NCI-H1436 (cell line): Measurements from ENCODE around the gene TXNRD2.
"Not testable (repeated sequence)": the region's sequence is repeated elsewhere in the genome, so short reads cannot be mapped to it uniquely, and the experiment has no call there.

Experiments used
- DNase-seq: peaks from one replicate; lab custom pipeline; 2025; lab: John Stamatoyannopoulos, UW

The TXNRD2 gene

DNA sequence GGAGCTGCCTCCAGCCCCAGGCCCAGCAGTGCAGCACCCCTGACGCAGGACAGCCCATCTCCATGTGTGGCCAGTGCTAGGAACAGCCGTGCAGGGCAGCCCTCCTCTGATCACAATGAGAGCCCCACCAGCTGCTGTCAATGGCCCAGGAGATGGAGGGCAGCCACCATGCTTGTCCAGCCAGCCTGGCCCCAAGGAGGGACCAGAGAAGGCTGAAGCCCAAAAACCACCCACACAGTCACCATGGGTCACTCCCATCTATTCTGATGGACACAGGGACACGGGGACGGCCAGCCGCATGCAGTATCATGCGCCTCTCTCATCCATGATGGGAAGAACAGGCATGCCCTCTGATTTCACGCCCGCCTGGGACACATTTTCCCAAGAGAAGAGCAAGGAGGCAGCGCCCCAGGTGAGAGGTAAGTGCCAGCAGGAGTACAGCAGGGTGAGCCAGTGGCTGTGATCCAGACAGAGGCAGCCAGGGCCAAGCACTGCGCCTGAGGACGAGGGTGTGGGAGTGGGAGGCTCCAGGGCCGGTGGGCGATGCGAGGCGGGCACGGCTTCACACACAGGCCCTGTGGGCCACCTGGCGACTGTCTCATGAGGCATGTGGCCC is 53.4 kb downstream of the TXNRD2 start:
- DNase-seq: no peak

DNA sequence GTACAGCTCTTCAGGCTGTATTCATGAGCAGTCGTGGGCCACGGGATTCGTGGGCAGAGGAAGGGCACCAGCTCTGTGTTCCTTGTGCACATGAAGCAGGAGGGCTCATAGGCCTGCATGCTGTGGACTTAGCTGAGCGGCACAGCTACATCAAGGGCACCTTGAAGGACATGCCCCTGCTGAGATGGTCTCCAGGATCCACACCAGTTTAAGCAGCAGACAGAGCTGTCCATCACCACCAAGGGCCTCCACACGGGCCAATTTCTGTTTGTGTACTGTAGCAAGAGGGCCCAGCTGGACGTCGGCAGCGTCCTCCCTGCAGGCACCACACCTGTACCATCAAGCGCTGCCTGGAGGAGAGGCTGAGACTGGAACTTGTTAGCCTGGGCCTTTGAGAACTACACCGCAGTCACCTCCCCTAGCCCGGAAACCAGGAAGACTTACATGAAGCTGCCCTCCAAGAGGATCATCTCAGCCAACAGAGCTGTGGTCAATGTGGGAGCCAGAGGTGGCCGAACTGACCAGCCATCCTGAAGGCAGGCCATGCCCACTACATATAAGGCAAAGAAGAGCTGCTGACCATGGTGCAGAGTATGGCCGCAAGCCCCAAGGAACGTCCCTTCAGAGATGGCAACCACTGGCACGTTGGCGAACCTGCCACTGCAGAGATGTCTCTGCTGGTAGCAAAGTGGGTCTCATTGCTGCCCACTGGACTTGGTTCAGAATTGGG is 54.2 kb downstream of the TXNRD2 start:
- no peak for DNase-seq

DNA sequence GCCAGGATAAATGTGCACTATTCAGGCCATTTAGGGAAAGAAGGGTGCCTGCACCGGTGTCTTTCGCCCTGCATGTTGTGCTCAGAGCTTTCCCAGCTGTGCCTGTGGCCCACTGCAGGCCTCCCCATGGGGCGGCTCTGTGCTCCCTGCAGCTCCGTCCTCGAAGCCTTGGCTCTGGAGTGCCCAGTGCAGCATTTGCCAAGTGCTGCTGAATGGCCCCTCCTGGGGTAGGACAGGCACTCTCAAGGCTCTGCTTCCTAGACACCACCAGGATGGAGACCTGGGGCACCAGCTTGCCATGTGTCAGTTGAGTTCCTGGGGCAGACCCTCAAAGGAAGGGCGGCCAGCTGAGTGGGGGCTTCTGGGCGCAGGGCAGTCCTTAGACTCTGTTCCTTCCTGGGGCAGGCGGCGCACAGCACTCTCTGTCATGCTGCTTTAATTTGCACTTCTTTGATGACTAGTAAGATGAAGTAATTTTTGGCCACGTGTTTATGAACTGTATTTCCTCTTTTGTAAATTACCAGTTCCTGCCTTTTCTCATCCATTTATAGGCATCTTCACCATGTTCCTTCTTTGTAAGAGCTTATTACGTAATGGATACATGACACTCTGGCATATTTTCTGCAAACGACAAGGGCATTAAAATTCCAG is 54.9 kb downstream of the TXNRD2 start:
- no peak for DNase-seq

DNA sequence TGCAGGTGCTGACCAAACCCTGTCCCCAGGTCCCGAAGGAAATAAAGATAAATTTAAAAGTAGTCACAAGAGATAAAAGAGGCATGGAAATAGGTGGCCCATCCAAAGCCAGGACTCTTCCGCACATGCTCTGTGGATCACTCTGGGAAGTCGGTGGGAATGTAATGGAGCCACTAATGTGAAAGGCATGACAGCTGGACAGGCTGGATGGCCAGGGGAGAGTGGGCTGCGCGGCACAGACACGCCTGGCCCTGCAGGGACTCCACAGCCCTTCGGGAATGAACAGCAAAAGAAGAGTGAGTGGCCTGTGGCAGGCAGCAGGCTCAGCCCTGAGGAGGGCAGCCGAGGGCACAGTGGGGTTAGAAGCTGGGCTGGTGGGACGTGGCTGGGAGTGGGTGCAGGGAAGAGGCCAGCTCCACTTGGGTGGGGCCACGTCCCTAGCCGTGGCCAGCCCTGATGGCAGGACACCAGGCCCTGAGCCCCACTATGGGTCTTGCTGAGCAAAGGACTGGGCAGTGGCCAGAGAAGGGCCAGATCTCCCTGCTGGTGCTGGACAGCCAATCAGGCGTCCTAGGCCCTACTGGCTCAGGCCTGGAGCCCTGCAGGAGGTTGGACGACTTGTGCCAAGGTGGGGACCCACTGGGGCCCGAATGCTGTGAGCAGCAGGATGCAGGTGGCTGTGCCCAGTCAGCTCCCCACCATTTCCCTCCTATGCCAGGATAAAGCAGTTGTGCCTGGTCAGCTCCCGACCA is 55.6 kb downstream of the TXNRD2 start:
- no peak for DNase-seq

DNA sequence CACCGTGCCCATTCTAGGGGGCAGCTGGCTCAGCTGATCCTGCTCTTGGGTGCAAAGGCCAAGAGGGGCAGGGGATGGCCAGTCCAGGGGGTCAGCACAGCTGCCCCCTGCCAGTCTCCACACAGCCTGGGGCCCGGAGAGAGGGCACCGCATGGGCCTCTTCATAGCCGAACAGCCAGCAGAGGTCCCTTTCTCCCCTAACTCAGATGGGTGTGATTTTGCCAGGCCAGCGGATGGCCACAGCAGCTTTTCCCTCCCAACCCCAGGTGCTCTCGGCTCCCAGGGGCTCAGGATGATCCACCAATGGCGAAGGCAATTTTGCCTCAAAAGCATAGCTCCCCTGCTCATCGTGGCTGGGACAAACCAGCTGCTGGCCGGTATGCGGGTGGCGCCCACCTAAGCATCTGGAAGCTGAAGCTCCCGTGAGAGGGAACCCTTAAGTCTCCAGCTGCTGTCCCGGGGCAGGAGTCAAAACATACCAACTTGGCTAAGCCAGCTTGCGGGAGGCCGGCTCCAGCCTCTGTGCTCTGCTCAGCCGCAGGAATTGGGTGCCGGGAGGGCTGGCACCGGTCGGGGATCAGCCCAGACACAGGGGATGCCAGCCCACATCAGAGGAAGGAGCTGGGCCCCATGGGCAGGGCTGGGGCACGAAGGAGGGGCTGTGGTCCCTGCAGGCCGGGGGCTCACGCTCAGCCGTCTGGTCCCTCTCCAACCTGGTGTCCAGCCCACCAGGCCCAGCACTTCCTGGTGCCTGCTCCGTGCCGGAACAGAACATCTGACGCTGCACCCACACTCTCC is 56.5 kb downstream of the TXNRD2 start:
- DNase-seq: no peak

DNA sequence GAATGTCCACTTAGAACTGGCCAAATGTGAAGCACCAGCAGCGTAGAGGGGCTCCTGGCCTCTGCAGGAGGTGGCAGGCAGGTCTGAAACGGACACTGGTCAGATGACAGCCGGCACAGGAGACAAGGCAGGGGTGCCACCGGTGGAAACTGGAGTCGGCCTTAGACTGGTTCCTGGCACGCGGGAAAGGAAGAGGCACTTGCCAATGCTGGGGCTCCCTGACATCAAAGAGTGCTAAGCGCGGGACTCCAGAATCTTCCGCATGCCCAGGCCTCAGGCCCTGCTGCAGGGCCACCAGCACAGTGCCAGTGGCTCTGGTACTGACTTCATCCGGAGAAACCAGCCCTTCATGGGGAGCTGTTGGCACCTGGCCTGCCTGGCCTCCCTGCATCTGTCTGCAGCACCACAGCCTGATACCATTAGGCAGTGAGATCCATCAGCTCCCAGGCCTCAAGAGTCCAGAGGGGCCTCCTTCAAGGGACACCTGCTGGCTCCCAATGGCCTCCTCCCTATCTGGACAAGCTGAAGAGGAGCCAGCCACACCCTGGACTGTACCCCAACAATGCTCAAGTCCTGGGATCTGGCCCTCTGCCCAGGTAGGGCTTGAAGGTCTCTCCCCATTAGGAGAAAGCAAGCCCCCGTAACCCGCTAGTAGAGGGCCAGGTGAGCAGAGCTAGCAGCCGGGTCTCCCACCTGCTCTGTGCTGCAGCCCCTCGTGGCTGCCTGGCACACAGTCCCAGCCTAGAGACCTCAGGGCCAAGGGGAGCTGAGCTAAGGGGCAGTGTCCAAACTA is 57.3 kb downstream of the TXNRD2 start:
- DNase-seq: no peak

DNA sequence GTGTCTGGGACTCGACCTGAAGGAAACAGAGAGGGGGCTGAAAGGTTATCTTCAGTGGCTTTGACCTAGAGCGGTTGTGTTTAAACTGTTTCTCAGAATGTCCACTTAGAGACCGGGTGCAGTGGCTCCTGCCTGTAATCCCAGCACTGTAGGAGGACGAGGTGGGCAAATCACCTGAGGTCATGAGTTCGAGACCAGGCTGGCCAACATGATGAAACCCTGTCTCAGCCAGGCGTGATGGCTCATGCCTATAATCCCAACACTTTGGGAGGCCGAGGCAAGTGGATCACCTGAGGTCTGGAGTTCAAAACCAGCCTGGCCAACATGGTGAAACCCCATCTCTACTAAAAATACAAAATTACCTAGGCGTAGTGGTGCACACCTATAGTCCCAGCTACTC is 58.2 kb downstream of the TXNRD2 start:
- DNase-seq: not testable (repeated sequence)

DNA sequence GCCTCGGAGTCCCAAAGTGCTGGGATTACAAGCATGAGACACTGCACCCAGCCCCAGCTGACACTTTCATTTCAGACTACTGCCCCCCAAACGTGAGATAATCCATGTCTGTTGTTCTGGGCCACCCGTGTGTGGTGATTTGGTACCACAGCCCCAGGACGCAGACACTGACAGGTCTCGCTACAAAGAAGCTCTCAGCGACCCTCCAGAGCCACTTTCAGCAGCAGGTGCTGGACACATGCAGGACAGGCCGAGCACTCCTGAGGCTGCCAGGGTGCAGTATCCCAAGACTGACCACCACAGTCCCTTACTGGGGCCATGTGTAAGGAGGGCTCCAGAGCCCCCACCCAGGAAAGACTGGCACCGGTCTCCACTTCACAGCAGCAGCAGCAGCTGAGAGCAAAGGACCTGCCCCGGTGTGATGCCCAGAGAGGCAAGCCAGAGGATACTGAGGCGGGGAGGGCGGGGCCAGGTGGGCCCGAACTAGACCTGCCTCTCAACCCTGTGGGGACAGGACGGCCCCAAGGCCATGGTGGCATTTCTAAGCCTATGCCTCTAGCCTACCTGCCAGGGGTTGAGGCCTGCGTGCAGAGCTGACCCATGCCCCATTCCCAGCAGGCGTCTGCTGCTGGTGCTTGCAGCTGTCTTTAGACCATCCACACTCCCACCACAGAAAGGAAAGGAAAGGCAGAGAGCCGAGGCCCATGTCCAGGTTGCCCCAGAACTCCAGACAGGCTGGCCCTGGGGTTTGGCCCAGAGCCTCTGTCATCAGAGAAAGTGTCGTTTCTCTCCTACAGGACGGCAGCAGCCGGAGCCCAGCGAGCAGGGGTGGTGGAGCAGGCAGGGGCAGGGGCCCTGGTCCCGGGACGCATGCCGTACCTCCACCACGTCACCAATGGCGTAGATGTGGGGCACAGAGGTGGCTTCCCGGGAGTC is 58.9 kb downstream of the TXNRD2 start:
- no peak for DNase-seq

DNA sequence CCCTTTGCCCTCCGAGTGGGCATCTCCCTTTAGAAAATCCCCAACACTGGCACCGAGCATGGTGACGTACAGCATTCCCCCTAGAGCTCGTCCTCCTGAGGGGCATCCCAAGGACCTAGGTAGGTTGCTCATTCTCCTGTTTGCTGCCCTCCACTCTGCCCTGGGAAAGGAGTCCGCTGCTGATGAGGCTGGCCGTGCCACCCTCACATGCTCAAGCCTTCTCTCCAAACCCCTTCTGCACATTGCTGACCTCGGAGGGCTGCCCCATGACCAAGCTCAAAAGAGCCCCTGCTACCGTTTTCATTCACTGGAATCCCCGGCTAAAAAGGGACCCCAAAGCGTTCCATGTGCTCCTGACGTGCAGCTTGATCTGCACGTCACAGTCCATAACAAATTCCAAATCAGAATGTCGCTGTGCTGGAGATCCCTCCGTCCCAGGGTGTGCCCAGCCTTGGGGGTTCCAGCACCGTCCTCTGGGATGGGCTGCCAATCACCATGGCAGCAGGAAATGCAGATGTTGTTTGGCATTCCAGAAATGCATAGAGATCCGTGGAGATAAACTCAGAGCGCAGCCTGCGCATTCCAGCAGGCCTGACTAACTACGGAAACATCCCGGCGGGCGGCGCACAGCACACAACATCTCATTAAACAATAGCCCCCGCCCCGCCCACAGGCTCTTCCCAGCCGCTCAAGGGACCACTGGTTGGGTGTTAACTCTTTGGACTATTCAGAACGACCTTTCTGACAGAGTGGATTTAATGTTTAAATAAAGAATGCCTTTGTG is 60.6 kb downstream of the TXNRD2 start:
- no peak for DNase-seq

DNA sequence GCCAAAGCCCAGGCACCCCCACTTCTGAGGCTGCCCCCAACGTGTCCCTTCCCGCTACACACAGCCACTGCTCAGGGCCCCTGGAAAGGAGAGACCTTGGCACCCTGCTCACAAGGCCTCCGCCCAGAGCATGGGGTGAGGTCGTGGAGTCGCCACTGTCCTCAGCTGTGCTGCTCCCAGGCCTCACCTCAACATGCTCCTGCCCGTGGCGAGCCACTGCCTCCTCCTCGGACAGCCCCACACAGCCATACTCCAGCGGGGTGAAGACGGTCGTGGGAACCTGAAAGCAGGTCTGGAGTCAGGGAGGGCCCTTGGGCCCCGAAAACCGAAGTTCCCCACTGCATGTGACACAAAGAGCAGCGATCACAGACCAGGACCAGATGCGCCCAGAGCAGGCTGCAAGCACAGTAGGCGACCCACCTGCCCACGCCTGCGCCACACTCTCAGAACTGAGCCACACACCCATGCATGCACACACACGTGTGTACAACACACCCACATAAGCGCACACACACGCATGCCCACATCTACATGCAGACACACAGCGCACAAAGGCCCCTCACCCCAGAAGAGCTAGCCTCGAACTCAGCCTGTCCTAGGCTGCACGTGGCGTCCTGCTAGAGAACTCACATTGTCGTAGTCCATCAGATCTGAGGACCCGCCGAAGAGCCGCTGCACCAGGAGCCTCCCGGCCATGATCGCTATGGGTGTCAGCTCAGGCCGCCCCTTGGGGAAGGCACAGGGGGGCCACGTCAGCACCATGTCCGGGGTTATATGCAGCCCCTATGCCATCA is 61.4 kb downstream of the TXNRD2 start:
- DNase-seq: no peak

DNA sequence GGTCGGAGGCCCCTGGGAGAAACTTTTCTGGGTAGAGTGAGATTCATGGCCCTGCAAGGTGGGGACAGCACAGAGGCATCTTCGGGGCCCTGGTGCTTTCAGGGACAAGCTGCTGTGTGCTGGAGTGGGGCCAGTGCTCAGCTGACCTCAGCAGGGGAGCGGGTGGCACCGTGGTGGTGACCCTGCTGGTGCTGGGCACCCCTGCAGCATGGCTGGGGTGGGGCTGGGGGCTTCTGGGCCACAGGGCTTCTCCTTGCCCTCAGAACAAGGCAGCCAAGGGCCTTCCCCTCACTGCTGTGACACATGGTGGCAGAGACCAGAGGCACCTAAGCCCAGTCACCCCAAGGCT is 62.0 kb downstream of the TXNRD2 start:
- no peak for DNase-seq

DNA sequence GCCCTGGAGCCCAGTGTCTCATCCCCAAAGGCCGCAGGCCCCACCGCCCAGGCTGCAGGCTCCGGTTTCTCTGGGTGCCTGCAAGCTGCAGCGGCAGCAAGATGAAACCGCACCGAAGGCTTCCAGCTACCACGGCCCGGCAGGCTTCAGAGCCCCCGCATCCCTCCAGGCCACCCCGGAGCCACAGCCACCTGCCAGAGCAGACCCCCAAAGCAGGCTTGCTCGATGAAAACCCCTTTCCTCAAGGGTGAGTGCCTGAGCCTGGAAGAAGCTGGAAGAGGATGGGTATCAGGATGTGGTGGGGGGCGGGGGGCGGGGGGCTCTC is 62.4 kb downstream of the TXNRD2 start:
- DNase-seq: no peak

DNA sequence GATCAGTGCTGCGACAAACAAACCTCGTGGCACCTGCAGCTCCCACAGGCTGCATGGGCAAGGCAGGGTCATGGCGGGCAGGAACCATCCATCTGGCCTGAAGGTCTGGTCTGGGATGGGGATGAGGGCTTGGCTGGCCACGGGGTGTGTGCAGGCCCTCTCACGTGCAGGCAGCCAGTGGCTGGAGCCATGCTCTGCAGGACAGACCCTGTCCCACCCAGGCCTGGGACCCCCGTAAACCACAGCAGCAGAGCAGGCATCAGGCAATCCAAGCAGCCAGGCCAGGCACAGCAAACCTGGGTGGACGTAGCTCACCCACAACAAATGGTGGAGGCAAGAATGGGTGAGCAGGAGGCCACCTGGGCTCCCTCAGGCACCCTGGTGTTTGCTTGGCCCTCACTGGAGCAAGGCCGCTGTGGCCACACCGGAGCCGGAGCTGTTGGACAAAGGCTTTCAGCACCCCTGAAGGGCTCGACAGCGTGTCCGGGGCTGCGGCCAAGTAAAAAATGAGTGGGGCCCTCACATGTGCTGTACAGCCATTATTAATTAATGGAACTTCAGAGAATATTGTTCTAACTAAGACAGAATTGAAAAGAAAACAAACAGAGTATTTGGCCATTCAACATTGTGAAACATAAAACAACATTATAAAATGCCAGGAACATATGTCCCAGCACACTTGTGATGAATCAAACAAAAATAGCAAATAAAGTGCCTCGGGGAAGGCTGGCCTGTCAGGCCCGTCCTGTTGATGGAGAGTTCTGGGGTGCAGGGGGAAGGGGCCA is 63.0 kb downstream of the TXNRD2 start:
- DNase-seq: no peak

DNA sequence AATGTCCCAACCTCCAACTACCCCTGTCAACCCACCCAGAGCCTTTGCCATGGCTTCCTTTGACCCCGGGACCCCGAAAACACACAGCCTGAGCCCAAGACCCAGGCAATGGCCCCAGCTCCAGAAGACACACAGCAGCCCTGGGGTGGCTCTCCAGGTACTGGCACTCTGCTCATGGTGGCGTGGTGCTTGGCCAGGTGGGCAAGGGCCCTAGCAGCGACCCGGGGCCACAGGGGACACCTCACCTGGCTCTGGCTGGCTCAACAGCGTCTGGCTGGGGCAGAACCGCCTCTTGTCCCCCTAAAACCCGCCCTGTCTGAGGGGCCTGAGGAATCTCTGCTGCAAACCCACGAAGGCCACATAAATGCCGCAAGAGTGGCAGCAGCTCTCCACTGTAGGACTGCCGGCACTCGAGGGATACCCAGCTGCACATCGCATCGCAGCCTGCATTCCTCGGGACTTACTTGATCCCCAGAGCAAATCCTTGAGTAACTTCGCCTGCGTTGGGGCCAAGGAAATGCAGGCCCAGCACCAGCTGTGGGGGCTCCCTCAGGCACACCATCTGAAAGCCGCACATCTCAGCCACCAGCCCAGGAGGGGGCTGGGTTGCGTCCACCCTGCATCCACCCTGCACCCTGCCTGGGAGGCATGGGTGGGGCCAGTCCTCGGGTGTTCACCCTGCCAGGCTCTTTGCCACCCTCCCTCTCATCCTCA is 63.8 kb downstream of the TXNRD2 start:
- no peak for DNase-seq

DNA sequence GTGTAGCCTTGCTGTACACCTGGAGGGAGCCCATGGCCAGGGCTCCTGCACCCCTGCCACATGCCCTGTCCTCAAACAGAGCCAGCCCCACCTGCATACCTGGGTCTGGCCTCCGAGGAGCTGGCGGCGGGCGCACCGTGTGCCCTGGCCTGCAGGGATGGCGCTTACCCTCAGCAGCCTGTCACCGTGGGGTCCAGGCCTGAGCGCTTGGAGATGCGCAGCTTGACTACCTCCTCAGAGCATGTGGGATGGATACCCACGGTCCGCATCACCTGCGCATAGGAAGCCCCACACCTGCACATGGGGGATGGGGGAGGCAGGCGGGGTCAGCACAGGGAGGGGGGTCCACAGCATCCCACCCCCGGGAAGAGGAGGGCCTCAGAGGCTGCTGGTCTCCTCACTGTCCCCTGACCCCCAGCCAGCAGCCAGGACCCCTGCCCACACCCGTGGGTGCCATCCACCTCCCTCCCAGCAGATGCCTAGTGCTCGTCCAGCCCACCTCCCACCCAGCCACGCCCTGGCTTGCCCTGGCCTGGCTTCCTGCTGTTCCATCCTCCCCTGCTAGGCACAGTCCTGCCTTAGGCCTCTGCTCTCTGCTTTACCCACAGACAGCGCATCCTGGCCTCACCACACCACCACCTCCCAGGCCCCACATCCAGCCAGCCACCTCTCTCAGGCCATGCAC is 64.5 kb downstream of the TXNRD2 start:
- no peak for DNase-seq

DNA sequence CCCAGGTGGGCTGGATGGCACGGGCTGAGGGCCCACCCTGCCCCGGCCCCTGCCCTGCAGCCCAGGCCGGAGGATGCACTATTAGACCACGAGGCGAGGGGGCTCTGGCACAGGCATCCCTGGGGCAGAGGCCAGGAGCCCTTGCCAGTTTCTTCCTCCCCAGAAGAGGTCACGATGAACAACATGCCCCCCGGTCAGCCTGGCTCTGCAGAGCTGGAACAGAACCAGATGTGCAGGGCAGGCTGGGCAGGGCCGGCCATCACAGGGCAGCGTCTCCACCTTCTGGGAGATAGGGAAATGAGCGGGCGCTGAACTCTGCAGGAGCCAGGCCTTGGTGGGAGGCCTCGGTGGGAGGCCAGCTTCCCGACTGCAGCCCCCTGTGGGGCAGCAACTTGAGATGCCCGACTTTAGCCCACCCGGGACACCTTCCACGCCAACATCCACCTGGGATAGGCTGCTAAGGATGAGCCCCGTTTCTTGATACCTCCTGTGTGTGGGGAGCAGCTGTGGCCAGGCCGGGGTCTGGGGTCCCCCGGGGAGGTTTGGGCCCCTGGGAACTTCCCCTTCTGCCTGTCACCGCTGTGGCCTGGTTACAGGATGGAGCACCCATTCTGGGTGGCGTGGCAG is 65.2 kb downstream of the TXNRD2 start:
- DNase-seq: no peak
